GM19351 (cell line): Measurements from ENCODE around the gene FARP1.
"Not testable (repeated sequence)": the region's sequence is repeated elsewhere in the genome, so short reads cannot be mapped to it uniquely, and the experiment has no call there.

Source experiments
- ATAC-seq: cut with Tn5 transposase; IDR thresholded peaks from one replicate; pipeline ENCODE4 v1.9.1; 2021; ENCODE audit warnings: mild to moderate bottlenecking, moderate library complexity; ENCODE audit not compliant: unreplicated experiment

FARP1 gene

GRCh38 chr13:98409281-98409680 lies 266.4 kb downstream of the FARP1 start:
- no peak for ATAC-seq

GRCh38 chr13:98410612-98411011 lies 267.7 kb downstream of the FARP1 start:
- ATAC-seq = no peak

- no peak for ATAC-seq
Observed at GRCh38 chr13:98411013-98411412, 268.1 kb downstream of the FARP1 start.

GRCh38 chr13:98411617-98412265 lies 268.8 kb downstream of the FARP1 start:
- no peak for ATAC-seq

- ATAC-seq = not testable (repeated sequence)
Observed at GRCh38 chr13:98413278-98413677, 270.4 kb downstream of the FARP1 start.

GRCh38 chr13:98413796-98414195 lies 270.9 kb downstream of the FARP1 start:
- ATAC-seq = no peak

GRCh38 chr13:98415326-98416070 lies 272.6 kb downstream of the FARP1 start:
- ATAC-seq = no peak

- no peak for ATAC-seq
Observed at GRCh38 chr13:98416408-98416807, 273.5 kb downstream of the FARP1 start.

GRCh38 chr13:98419786-98420553 lies 277.1 kb downstream of the FARP1 start:
- ATAC-seq = no peak

GRCh38 chr13:98420554-98421175 lies 277.8 kb downstream of the FARP1 start:
- no peak for ATAC-seq

GRCh38 chr13:98422046-98422445 lies 279.2 kb downstream of the FARP1 start:
- no peak for ATAC-seq

- no peak for ATAC-seq
Observed at GRCh38 chr13:98423417-98423816, 280.5 kb downstream of the FARP1 start.

GRCh38 chr13:98427331-98427995 lies 284.6 kb downstream of the FARP1 start:
- ATAC-seq = no peak

- ATAC-seq = no peak
Observed at GRCh38 chr13:98428256-98428966, 285.5 kb downstream of the FARP1 start.

- no peak for ATAC-seq
Observed at GRCh38 chr13:98429081-98429480, 286.2 kb downstream of the FARP1 start.

- ATAC-seq = no peak
Observed at GRCh38 chr13:98429531-98429930, 286.6 kb downstream of the FARP1 start.

GRCh38 chr13:98429977-98430736 lies 287.3 kb downstream of the FARP1 start:
- ATAC-seq = no peak

- ATAC-seq = no peak
Observed at GRCh38 chr13:98432638-98433037, 289.7 kb downstream of the FARP1 start.

GRCh38 chr13:98433654-98434053 lies 290.8 kb downstream of the FARP1 start:
- no peak for ATAC-seq
